Suprapubic skin (tissue), 3 donors: Measurements from ENCODE around the gene TIMM10B.

Experiments
- CTCF ChIP-seq, 2 donors: fragments of 200-600 bp in 1 of 2; fragments of 450-650 bp in 1 of 2; sonication (generic) in 1 of 2; IDR thresholded peaks; one replicate each; pipeline ENCODE4 v1.5.1; 2016 to 2019; ENCODE audit warnings: antibody characterized with exemption in 2 of 2, mild to moderate bottlenecking in 1 of 2, moderate library complexity in 1 of 2
- EP300 ChIP-seq: sonication (generic); formaldehyde crosslinking; IDR thresholded peaks from one replicate; pipeline ENCODE4 v1.6.1; 2017; ENCODE audit warnings: antibody characterized with exemption

GRCh38 chr11:6474413-6474792 lies 6.9 kb upstream of the TIMM10B start:
- no peak for TF ChIP-seq CTCF (IDR thresholded peaks at IDR 0.05)
- no peak for TF ChIP-seq EP300
